Measurements from ENCODE around the gene ASIP.
"Not testable (repeated sequence)": the region's sequence is repeated elsewhere in the genome, so short reads cannot be mapped to it uniquely, and the experiment has no call there.

ASIP gene

GRCh38 chr20:34256629-34257124 is 15.5 kb downstream of the ASIP start:
- DNase-seq (ENCODE audit: low read depth): no peak
- TF ChIP-seq CTCF (conservative IDR thresholded peaks at IDR 0.05; ENCODE audit: low read depth, low read length): no peak
- no peak overlapping the region for H3K4me3 ChIP-seq (ENCODE audit: low read length)

- no peak for TF ChIP-seq CTCF (conservative IDR thresholded peaks at IDR 0.05; ENCODE audit: low read depth, low read length)
- no peak overlapping the region for H3K4me3 ChIP-seq (ENCODE audit: low read length)
- DNase-seq (ENCODE audit: low read depth): peak; percentile 54
Observed at GRCh38 chr20:34260208-34260942, 19.2 kb downstream of the ASIP start.

- no peak overlapping the region for H3K4me3 ChIP-seq (ENCODE audit: low read length)
- peak; percentile 52 for DNase-seq (ENCODE audit: low read depth)
- no peak for TF ChIP-seq CTCF (conservative IDR thresholded peaks at IDR 0.05; ENCODE audit: low read depth, low read length)
Observed at GRCh38 chr20:34262488-34263288, 21.5 kb downstream of the ASIP start.

GRCh38 chr20:34263468-34263867 is 22.2 kb downstream of the ASIP start:
- H3K4me3 ChIP-seq (ENCODE audit: low read length); DNase-seq (ENCODE audit: low read depth): not testable (repeated sequence)

GRCh38 chr20:34264141-34264540 is 22.9 kb downstream of the ASIP start:
- no peak for TF ChIP-seq CTCF (conservative IDR thresholded peaks at IDR 0.05; ENCODE audit: low read depth, low read length)

GRCh38 chr20:34268145-34268544 is 26.9 kb downstream of the ASIP start:
- TF ChIP-seq CTCF (conservative IDR thresholded peaks at IDR 0.05; ENCODE audit: low read depth, low read length): no peak
- no peak for DNase-seq (ENCODE audit: low read depth)
- no peak overlapping the region for H3K4me3 ChIP-seq (ENCODE audit: low read length)

More at GRCh38 chr20:34264141-34264540, 22.9 kb downstream of the ASIP start:
- H3K4me3 ChIP-seq (ENCODE audit: low read length): no peak overlapping the region
- DNase-seq (ENCODE audit: low read depth): no peak

- peak overlapping the region; percentile 36 for H3K4me3 ChIP-seq (ENCODE audit: low read length)
- DNase-seq (ENCODE audit: low read depth): no peak
- no peak for TF ChIP-seq CTCF (conservative IDR thresholded peaks at IDR 0.05; ENCODE audit: low read depth, low read length)
Observed at GRCh38 chr20:34268851-34269636, 27.8 kb downstream of the ASIP start.

All from retinal pigment epithelial cell (primary cell).